Kidney (tissue), 14 donors: ENCODE measurements around the gene SIX6. TPM values are rescaled to one million over a fixed set of nuclear protein-coding genes. Genes with fewer than 3 reads are reported as not detected.
A peak's percentile ranks its signal among the peaks of the same experiment; 100 is the strongest.

Experiments used
- DNase-seq, 5 donors: peaks; one replicate each; pipeline ENCODE4 v3.0.0-alpha.2; 2013 to 2020
- FAIRE-seq: peaks from 2 replicates; lab custom pipeline; 2012; peaks lifted over from hg19 to GRCh38; lab: Jason Lieb, UNC
- H3K27ac ChIP-seq, 2 donors: one replicate each; pipeline ENCODE4 v1.7.0; 2013; ENCODE audit warnings: low read depth in 2 of 2, low read length in 2 of 2, inconsistent platforms in 1 of 2
- H3K27me3 ChIP-seq: one replicate; pipeline ENCODE4 v1.7.1; 2013; ENCODE audit warnings: low read length, inconsistent platforms; ENCODE audit not compliant: control insufficient read depth, insufficient read depth
- H3K36me3 ChIP-seq, 3 donors: one replicate each; pipeline versions ENCODE4 v1.7.0 to v1.7.1; 2013; ENCODE audit warnings: low read length in 3 of 3, control low read depth in 1 of 3, inconsistent platforms in 1 of 3; ENCODE audit not compliant: insufficient read depth in 3 of 3, control insufficient read depth in 2 of 3
- H3K4me1 ChIP-seq, 3 donors: one replicate each; pipeline versions ENCODE4 v1.7.0 to v1.7.1; 2013; ENCODE audit warnings: low read length in 3 of 3, inconsistent platforms in 1 of 3, low read depth in 1 of 3; ENCODE audit not compliant: control insufficient read depth in 2 of 3, insufficient read depth in 2 of 3
- H3K4me3 ChIP-seq, 3 donors: one replicate each; pipeline versions ENCODE4 v1.7.0 to v1.8.1; 2013; ENCODE audit warnings: low read length in 3 of 3, control low read depth in 1 of 3, inconsistent platforms in 1 of 3
- H3K9ac ChIP-seq, 3 donors: one replicate each; pipeline versions ENCODE4 v1.7.0 to v1.7.1; 2013; ENCODE audit warnings: low read length in 3 of 3, control low read depth in 1 of 3, inconsistent platforms in 1 of 3
- H3K9me3 ChIP-seq, 3 donors: one replicate each; pipeline versions ENCODE4 v1.7.0 to v1.7.1; 2013; ENCODE audit warnings: low read length in 3 of 3, control low read depth in 1 of 3, inconsistent platforms in 1 of 3; ENCODE audit not compliant: control insufficient read depth in 2 of 3, insufficient read depth in 1 of 3
- intact Hi-C: fragments of 100-400 bp; cut with DNase I; formaldehyde crosslinking; loops from one replicate; pipeline ENCODE4 v1.11.1; 2022
- polyA plus RNA-seq: library from polyadenylated mRNA; stranded (reverse); fragments of 350-450 nt; fragmentation: Illumina TruSeq; extraction: RNeasy Lipid Tissue Mini Kit (QIAGEN cat#74804); gene quantifications from one replicate; pipeline ENCODE4 v1.2.3, GENCODE V29; 2014; ENCODE audit warnings: low read depth, low replicate concordance; ENCODE audit not compliant: insufficient read depth
- total RNA-seq: library from RNA; stranded (reverse); fragmentation: NEBNext Ultra II Directional; extraction: Animal tissue kit (Norgen Biotek cat#: 25700); gene quantifications from one replicate; pipeline ENCODE4 v1.2.1, GENCODE V29; 2021
- TF ChIP-seq, protein P1 (sequence below): IDR thresholded peaks from 3 replicates; pipeline ENCODE4 v1.5.1; 2012; ENCODE audit warnings: mild to moderate bottlenecking, moderate library complexity, borderline replicate concordance; ENCODE audit not compliant: insufficient read depth; ENCODE audit errors: extremely low read depth
- donor health status: control.
- donor health status: control.
- donor health status: control.
- donor health status: control.
- donor health status: control.
- donor health status: DM: yes; HTN: yes; CAD: no.
- donor health status: Normal renal cell carcinoma (clear cell type).

SIX6 gene
- total and polyA plus RNA-seq, 2 donors from 2014 or later, result not detected

DNA sequence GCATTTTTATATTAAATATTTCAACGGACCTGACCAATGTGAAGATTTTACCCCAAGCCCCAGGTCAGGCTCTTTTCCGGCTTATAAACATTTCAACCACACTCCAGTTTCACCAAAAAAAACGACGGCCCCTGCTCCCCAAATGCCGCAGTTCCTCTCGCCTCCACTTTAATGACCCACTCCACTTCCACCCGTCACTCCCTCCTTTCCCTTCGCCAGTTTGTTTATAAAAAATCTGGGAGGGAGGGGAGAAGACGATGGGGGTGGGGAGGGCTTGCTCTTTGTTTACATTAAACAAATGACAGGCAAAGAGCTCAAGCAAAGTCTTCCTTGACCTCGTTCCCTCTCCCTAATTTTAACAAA lies 5.4 kb downstream of the SIX6 start:
- Histone ChIP-seq H3K4me1 (no peaks in the 10 kb centered on the region), H3K27ac (no peak overlapping the region), H3K4me3 (no peak overlapping the region), H3K27me3 (peaks cover 56% of the 10 kb centered on the region), H3K36me3 (no peaks in the 10 kb centered on the region), H3K9ac (no peak overlapping the region), H3K9me3 (no peaks in the 10 kb centered on the region)
- DNase-seq (peak in 1 of 5 donors; percentile 48), FAIRE-seq (no peak)
- TF ChIP-seq, protein P1, sequence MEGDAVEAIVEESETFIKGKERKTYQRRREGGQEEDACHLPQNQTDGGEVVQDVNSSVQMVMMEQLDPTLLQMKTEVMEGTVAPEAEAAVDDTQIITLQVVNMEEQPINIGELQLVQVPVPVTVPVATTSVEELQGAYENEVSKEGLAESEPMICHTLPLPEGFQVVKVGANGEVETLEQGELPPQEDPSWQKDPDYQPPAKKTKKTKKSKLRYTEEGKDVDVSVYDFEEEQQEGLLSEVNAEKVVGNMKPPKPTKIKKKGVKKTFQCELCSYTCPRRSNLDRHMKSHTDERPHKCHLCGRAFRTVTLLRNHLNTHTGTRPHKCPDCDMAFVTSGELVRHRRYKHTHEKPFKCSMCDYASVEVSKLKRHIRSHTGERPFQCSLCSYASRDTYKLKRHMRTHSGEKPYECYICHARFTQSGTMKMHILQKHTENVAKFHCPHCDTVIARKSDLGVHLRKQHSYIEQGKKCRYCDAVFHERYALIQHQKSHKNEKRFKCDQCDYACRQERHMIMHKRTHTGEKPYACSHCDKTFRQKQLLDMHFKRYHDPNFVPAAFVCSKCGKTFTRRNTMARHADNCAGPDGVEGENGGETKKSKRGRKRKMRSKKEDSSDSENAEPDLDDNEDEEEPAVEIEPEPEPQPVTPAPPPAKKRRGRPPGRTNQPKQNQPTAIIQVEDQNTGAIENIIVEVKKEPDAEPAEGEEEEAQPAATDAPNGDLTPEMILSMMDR, result no peak
- intact Hi-C loops, result no loop called here

DNA sequence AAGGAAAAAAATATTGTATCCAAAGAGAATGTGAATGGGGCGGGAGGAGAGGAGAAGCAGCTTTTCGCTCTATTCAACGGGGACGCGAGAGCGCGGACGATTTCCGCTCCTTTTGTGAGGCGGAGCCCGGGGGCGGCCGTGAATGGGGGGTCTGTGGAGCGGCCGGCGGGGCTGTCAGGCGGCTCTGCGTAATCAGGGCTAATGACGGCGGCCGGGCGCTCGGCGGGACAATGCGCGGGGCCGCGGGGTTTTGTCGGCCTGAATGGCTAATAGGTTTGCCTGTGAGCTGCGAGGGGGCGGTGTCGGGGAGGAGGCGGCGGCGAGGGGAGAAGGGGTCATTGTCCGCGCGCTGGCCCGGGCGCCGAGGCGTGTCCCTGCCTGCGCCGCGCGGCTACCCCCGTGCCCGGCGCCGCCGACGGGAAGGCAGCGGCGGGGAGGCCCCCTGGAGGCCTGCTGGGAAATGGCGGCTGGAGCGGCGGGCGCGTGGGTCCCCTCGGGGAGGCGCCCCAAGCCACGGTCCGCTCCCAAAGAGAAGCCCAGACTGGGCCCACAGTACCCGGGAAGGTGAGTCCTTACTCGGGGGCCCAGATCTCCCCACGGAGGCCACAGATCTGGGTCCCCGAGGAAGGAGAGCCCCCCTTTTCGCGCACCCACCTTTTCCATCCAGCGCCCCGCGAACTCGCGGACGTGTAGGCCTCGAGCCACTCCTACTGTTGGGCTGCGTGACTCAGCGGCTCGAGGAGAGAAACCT lies 6.0 kb downstream of the SIX6 start:
- H3K4me3 ChIP-seq, result no peak overlapping the region
- DNase-seq, result peak in 4 of 5 donors; percentile 61 to 78 (median 66)
- H3K4me1 ChIP-seq, result no peaks in the 10 kb centered on the region
- H3K36me3 ChIP-seq, result no peaks in the 10 kb centered on the region
- TF ChIP-seq, protein P1, result no peak
- H3K9me3 ChIP-seq, result no peaks in the 10 kb centered on the region
- intact Hi-C loops, result no loop called here
- H3K9ac ChIP-seq, result no peak overlapping the region
- FAIRE-seq, result no peak
- no peak overlapping the region for H3K27ac ChIP-seq
- peaks cover 50% of the 10 kb centered on the region for H3K27me3 ChIP-seq

DNA sequence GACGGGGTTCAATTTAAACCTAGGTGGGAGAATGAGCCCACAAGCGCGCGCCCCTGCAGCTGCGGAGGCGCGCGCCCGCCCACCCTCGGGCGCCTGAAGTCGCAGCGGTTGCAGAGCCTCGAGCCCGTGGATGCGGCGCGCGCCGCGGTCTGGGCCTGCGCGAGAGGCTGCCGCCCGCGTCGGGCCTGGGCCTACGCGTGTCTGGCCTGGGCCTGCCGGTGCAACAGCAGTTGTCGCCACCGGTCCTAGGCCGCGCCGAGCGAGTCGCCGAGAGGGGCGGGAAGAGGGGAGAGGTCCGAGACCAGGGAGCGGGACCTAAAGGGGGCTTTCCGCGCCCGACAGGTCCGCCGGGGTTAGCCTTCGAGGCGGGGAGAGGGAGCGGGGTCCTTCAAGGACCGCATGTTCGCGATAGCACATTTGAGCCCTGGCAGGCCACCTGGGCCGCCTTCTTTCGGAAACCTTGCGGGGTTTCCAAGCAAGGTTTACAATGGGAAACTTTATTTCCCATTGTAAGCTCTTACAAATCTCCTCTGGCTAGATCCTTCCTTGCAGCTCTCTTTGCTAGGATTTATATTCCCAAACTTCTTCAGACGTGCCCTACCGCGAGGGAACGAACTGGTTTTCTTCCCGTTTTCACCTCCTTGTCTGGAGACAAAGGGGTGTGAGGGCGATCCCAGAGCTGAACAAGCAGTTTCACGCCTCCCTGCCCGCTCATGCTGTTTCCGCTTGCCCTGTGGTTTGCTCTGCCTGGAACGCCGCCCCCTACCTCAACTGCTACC lies 6.8 kb downstream of the SIX6 start:
- DNase-seq (peak in 4 of 5 donors; percentile 46 to 63 (median 56)), FAIRE-seq (no peak)
- H3K27me3 ChIP-seq, result peaks cover 46% of the 10 kb centered on the region
- intact Hi-C loops, result no loop called here
- H3K9ac ChIP-seq, result no peak overlapping the region
- TF ChIP-seq, protein P1, result no peak
- H3K27ac ChIP-seq, result no peak overlapping the region
- no peaks in the 10 kb centered on the region for H3K9me3 ChIP-seq
- H3K4me1 ChIP-seq, result no peaks in the 10 kb centered on the region
- no peaks in the 10 kb centered on the region for H3K36me3 ChIP-seq
- H3K4me3 ChIP-seq, result no peak overlapping the region
